CD4-positive, alpha-beta T cell treated with Interleukin-1 beta for 1 hour (primary cell): Measurements from ENCODE around the gene ATP13A3.
"Not testable (repeated sequence)": the region's sequence is repeated elsewhere in the genome, so short reads cannot be mapped to it uniquely, and the experiment has no call there.

Experiments
- DNase-seq, 2 donors: peaks; one replicate each; pipeline ENCODE4 v3.0.0-alpha.2; 2020 to 2022

Gene ATP13A3

GRCh38 chr3:194486540-194487288, at the start of gene ATP13A3:
ATP13A3 (minus strand) TSS chr3:194487002; CDS start chr3:194462190, 24,812 bp downstream.
- DNase-seq, result peak; percentile 93 to 94

GRCh38 chr3:194535199-194535598, 48.4 kb upstream of the ATP13A3 start:
- DNase-seq, result not testable (repeated sequence)

- DNase-seq, result no peak
Observed at GRCh38 chr3:194534243-194534642, 47.4 kb upstream of the ATP13A3 start.

- no peak for DNase-seq
Observed at GRCh38 chr3:194532591-194532990, 45.8 kb upstream of the ATP13A3 start.

- no peak for DNase-seq
Observed at GRCh38 chr3:194527726-194528125, 40.9 kb upstream of the ATP13A3 start.

- DNase-seq, result no peak
Observed at GRCh38 chr3:194526164-194526563, 39.4 kb upstream of the ATP13A3 start.

GRCh38 chr3:194522579-194523046, 35.8 kb upstream of the ATP13A3 start:
- no peak for DNase-seq

GRCh38 chr3:194521510-194522260, 34.9 kb upstream of the ATP13A3 start:
- no peak for DNase-seq

GRCh38 chr3:194520682-194521162, 33.9 kb upstream of the ATP13A3 start:
- DNase-seq, result not testable (repeated sequence)

GRCh38 chr3:194520201-194520600, 33.4 kb upstream of the ATP13A3 start:
- not testable (repeated sequence) for DNase-seq

GRCh38 chr3:194518652-194519051, 31.9 kb upstream of the ATP13A3 start:
- no peak for DNase-seq

- no peak for DNase-seq
Observed at GRCh38 chr3:194517333-194517732, 30.5 kb upstream of the ATP13A3 start.

- no peak for DNase-seq
Observed at GRCh38 chr3:194514626-194515025, 27.8 kb upstream of the ATP13A3 start.

- no peak for DNase-seq
Observed at GRCh38 chr3:194512895-194513601, 26.2 kb upstream of the ATP13A3 start.

GRCh38 chr3:194508491-194509453, 22.0 kb upstream of the ATP13A3 start:
- DNase-seq, result no peak

- DNase-seq, result no peak
Observed at GRCh38 chr3:194507571-194507970, 20.8 kb upstream of the ATP13A3 start.

- DNase-seq, result no peak
Observed at GRCh38 chr3:194505791-194506415, 19.1 kb upstream of the ATP13A3 start.

GRCh38 chr3:194504861-194505260, 18.1 kb upstream of the ATP13A3 start:
- DNase-seq, result no peak

GRCh38 chr3:194504146-194504545, 17.3 kb upstream of the ATP13A3 start:
- DNase-seq, result no peak

GRCh38 chr3:194503081-194503531, 16.3 kb upstream of the ATP13A3 start:
- DNase-seq, result no peak

GRCh38 chr3:194500198-194500597, 13.4 kb upstream of the ATP13A3 start:
- no peak for DNase-seq
